ENCODE results near the gene COLEC11.

COLEC11 gene

DNA sequence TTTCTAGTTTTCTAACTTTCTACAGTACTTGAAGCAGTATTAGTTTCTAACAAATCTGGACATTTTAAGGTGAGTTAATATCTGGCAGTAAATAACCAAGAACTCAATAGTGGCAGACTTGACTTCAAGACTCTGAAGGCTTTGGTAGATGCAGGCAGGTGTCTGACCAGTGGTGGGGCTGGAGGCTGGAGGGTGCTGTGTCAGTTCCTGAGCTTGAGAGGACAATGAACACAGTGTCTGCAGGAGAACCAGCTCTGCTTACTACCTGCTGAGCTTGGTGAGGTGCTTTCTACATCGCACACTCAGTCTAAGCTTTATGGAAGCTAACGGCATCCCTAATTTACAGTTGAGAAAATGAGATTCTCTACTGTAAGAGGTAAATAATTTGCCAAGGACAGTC, 84.3 kb downstream of the COLEC11 start:
- no peak for DNase-seq

DNA sequence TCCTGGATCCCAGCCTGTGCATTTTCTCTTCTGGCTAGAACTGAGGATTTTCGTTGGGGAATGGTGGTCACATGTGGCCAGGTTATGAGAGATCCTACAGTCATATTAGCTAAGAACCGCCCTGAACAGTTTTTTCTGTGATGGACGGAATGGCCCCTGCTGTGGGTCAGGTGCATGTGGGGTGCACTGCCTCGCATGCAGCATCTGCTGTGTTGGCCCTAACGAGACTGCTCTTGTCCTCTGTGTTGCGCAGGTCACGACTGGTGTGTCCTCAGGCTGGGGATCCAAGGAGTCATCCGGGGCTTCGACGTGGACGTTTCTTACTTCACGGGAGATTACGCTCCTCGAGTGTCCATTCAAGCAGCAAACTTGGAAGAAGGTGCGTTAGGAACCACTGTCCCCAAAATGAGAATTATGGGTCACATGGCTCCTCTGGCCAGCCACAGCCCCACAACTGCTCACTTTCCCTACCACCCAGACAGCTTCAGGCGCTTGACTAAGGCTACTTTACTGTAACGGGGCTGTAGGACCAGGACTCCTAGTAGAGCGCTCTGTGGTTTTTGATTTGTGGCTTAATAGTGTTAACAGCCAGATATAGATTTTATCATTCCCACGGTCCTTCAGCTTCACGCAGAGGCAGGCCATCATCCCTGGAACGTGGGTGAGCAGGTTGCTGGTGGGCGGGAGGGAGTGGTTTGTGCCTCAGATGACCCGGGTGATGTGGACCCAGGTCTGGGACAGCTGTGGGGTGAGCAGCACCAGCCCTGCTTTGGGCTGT, 84.9 kb downstream of the COLEC11 start:
- DNase-seq = no peak

DNA sequence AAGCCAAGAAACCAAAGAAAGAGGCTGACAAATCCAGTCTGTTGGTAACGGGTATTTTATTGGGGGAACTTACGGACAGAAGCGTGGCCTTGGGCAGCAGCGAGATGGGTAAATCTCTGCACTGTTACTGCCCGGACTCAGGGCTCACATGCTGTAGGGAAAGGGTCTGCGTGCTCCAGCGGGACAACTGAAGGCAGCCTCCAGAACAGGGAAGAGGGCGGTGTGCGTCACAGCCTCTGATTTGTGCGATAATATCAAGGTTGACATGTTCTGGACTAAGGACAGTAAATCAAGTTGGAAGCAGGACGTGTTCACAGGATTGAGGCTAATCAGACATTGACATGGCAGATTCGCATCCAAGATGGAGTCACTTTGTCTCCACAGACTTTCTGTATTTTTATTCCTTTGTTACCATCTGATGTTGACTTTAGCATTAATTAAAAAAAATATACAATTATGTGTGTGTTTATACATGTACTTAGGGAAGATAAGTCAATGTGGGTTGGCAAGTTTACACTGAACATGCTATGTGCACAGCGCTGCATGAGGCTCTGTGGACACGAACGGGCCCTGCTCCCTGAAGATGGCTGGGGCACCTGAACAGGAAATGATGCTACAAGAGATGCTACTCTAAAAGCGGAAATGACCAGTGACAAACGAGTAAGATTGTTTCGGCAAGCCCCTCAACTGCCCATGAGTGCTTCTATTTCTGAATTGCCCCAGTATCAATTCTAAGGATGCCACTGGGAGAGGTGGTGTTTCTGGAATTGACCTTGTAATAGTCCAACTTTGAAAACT, 85.8 kb downstream of the COLEC11 start:
- DNase-seq = no peak

DNA sequence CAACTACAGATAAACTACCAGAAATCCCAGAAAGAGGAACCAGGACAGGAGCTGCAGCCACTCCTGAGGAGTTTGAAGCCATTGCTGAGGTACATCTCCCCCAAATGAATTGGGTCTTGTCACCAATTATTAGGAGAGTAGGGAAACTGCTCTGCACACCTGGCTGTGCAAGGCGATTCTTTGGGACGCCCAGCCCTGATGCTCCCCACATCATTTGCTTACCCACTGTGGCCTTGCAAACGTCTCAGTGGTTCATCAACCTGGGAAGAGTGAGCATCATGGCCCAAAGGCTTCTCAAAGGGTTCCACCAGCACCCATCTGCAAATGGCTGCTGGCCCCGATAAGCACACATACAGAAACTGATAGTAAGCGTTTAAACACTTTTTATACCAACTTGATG, 86.7 kb downstream of the COLEC11 start:
- DNase-seq = no peak

DNA sequence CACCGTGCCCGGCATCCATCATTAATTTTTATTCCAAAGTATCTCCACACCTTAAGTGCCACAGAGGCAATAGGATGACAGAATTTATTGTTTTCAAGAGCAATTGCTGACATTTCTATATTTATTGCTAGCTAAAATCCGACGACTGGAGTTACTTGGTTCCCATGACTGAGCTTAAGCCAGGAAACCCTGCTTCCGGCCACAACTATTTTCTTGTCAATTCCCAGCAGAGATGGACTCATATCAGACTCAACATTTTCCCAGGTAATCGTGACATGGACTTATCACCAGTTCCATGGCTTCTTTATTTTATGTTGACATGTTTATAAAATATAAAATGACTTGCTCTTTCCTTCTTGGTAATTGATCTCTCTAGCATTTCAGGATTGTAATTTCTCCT, 87.9 kb downstream of the COLEC11 start:
- DNase-seq = no peak

DNA sequence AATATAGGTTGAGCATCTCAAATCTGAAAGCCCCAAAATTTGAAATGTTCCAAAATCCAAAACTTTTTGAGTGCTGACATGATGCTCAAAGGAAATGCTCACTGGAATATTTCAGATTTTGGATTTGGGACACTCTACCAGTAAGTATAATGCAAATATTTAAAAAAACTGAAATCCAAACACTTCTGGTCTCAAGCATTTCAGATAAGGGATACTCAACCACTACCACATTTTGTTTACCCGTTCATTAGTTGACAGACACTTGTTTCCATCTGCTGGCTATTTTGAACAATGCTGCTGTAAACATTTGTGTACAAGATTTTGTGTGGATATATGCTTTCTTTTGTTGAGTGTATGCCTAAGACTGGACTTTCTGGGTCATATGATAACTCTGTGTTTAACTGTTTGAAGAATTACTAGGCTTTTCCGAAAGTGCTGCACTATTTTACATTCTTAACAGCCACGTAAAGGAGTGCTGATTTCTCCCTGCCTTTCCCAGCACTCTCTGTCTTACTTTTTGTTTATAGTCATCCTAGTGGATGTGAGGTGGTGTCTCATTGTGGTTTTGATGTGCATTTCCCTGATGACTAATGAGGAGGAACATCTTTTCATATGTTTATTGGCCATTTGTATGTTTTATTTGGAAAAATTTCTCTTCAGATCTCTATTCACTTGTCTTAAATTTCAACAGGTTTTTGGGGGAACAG, 89.0 kb downstream of the COLEC11 start:
- DNase-seq = no peak

DNA sequence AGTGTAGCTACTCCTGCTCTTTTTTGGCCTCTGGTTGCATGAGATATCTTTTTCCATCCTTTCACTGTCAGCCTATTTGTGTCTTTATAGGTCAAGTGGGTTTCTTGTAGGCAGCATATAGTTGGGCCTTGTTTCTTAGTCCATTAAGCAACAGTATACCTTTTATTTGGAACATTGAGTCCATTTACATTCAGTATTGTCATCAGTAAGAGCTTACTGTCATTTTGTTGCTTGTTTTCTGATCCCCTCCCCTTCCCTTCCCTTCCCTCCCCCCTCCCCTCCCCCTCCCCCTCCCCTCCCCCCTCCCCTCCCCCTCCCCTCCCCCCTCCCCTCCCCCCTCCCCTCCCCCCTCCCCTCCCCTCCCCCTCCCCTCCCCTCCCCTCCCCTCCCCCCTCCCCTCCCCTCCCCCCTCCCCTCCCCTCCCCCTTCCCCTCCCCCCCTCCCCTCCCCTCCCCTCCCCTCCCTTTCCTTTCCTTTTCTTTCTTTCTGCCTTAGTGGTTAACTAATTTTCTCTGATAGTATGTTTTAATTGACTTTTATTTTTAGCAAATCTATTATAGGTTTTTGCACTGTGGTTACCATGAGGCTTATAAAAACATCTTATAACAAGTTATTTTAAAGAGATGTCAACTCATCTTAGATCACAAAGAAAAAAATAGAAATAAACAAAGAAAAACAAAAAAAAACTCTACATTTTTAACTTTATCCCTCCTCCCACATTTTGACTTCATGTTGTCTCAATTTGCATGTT, 95.3 kb downstream of the COLEC11 start:
- DNase-seq = no peak

DNA sequence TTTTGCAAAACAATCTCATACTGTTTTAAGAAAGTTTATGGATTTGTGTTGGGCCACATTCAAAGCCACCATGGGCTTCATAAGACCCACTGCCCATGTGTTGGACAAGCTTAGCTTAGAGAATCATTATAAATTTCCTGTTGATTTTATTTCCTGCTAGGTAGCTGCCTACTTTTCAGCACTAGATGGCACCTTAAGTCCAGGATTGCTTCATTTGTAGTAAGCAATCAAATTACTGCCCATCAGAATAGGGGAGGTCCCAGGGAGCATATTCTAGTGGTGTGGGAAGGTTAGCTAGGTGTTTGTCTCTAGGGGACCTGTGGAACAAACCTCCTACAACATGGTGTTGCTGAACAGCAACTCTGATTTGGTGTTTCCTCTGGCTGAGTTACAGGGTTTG, 97.5 kb downstream of the COLEC11 start:
- no peak for DNase-seq
